GM23248 (cell line): ENCODE measurements around the gene DCP1A.

Experiments
- EZH2 ChIP-seq: fragments of 200-600 bp; sonication (generic); IDR thresholded peaks from 2 replicates; pipeline ENCODE4 v1.6.1; 2018; ENCODE audit warnings: antibody characterized with exemption, mild to moderate bottlenecking; ENCODE audit not compliant: insufficient read depth, poor library complexity, severe bottlenecking
- EZH2phosphoT487 ChIP-seq: fragments of 200-600 bp; sonication (generic); IDR thresholded peaks from 2 replicates; pipeline ENCODE4 v1.6.1; 2018; ENCODE audit warnings: antibody characterized with exemption, moderate library complexity, mild to moderate bottlenecking, low read depth; ENCODE audit not compliant: insufficient read depth

DNA sequence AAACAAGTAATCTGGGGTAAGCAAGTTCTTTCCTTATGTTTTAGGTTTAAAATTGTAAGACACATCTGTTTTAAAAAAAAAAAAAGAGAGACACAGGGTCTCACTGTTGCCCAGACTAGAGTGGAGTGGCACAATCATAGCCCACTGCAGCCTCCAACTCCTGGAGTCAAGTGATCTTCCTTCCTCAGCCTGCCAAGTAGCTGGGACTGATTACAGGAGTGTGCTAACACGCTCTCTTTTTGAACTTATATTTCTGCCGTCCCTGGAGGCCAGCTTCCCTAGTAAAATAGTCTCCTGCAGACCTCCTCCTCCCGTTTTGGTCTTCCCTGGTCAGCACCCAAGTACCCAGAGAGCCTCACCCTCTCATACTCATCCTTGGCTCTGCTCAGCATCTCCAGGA, 35.5 kb downstream of the DCP1A start:
- TF ChIP-seq EZH2 = no peak
- TF ChIP-seq EZH2phosphoT487 = no peak
